WTC11 (cell line): ENCODE results near the gene SLC35F1. TPM values are rescaled to one million over a fixed set of nuclear protein-coding genes. Genes with fewer than 3 reads are reported as not detected.

Experiments used
- ATAC-seq: fragments of 200-7000 bp; cut with Tn5 transposase; 2 replicates; pipeline ENCODE4 v1.10.0; 2021; ENCODE audit warnings: mild to moderate bottlenecking, moderate library complexity
- CTCF ChIA-PET: fragments of 300-600 bp; sonication (Branson Sonifier 250); formaldehyde crosslinking; loops from one replicate; lab custom pipeline; 2021; ENCODE audit warnings: antibody characterized with exemption; lab: Charles Lee
- POLR2A ChIA-PET: fragments of 350-600 bp; sonication (Branson Sonifier 250); formaldehyde crosslinking; loops from one replicate; lab custom pipeline; 2021; ENCODE audit warnings: antibody characterized with exemption; lab: Charles Lee
- DNase-seq: peaks from one replicate; pipeline ENCODE4 v3.0.0; 2021; ENCODE audit warnings: low spot score
- H3K27ac Mint-ChIP-seq: 2 replicates; pipeline ENCODE4 v1.8.0; 2021; ENCODE audit warnings: mixed read lengths
- H3K27me3 Mint-ChIP-seq: 2 replicates; pipeline ENCODE4 v1.8.0; 2021; ENCODE audit warnings: low read depth, mild to moderate bottlenecking, moderate library complexity, mixed read lengths
- H3K36me3 Mint-ChIP-seq: 2 replicates; pipeline ENCODE4 v1.8.0; 2021; ENCODE audit warnings: mixed read lengths
- H3K4me1 Mint-ChIP-seq: 2 replicates; pipeline ENCODE4 v1.8.0; 2022; ENCODE audit warnings: mixed read lengths
- H3K4me3 Mint-ChIP-seq: 2 replicates; pipeline ENCODE4 v1.8.0; 2021; ENCODE audit warnings: mild to moderate bottlenecking, moderate library complexity, mixed read lengths
- H3K9me3 Mint-ChIP-seq: 2 replicates; pipeline ENCODE4 v1.8.0; 2021; ENCODE audit warnings: mixed read lengths
- ARID4B ChIP-seq: sonication (generic); formaldehyde crosslinking; IDR thresholded peaks from 2 replicates; pipeline ENCODE4 v1.8.0; 2023; ENCODE audit warnings: missing genetic modification reagents, mild to moderate bottlenecking, borderline replicate concordance
- ATF1 ChIP-seq: sonication (generic); formaldehyde crosslinking; IDR thresholded peaks from 2 replicates; pipeline ENCODE4 v1.8.1; 2023; ENCODE audit warnings: mild to moderate bottlenecking, moderate library complexity, missing genetic modification reagents
- E2F4 ChIP-seq: sonication (generic); formaldehyde crosslinking; IDR thresholded peaks from 2 replicates; pipeline ENCODE4 v1.8.1; 2022; ENCODE audit warnings: low read depth, mild to moderate bottlenecking, moderate library complexity, missing genetic modification reagents, borderline replicate concordance
- ELF4 ChIP-seq: sonication (generic); formaldehyde crosslinking; IDR thresholded peaks from 2 replicates; pipeline ENCODE4 v1.8.1; 2022; ENCODE audit warnings: low read depth, mild to moderate bottlenecking, moderate library complexity, missing genetic modification reagents
- EMX1 ChIP-seq: fragments of 250-450 bp; sonication (Bioruptor Pico); IDR thresholded peaks from 2 replicates; pipeline ENCODE4 v1.8.0; 2021; ENCODE audit warnings: mild to moderate bottlenecking
- ESRRA ChIP-seq: sonication (generic); formaldehyde crosslinking; IDR thresholded peaks from 2 replicates; pipeline ENCODE4 v1.8.1; 2022; ENCODE audit warnings: mild to moderate bottlenecking, missing genetic modification reagents, borderline replicate concordance
- ETV6 ChIP-seq: sonication (generic); formaldehyde crosslinking; IDR thresholded peaks from 2 replicates; pipeline ENCODE4 v1.8.1; 2022; ENCODE audit warnings: mild to moderate bottlenecking, missing genetic modification reagents
- HMGXB4 ChIP-seq: sonication (generic); formaldehyde crosslinking; IDR thresholded peaks from 2 replicates; pipeline ENCODE4 v1.8.1; 2023; ENCODE audit warnings: mild to moderate bottlenecking, moderate library complexity, missing genetic modification reagents
- IRF2 ChIP-seq: sonication (generic); formaldehyde crosslinking; IDR thresholded peaks from 2 replicates; pipeline ENCODE4 v1.8.0; 2022; ENCODE audit warnings: low read depth, missing genetic modification reagents, borderline replicate concordance
- MAX ChIP-seq: sonication (generic); formaldehyde crosslinking; IDR thresholded peaks from 2 replicates; pipeline ENCODE4 v1.8.0; 2022; ENCODE audit warnings: mild to moderate bottlenecking, missing genetic modification reagents
- MLX ChIP-seq: sonication (generic); formaldehyde crosslinking; IDR thresholded peaks from 2 replicates; pipeline ENCODE4 v1.8.1; 2023; ENCODE audit warnings: mild to moderate bottlenecking, missing genetic modification reagents, moderate library complexity
- NFE2L1 ChIP-seq: sonication (generic); formaldehyde crosslinking; IDR thresholded peaks from 2 replicates; pipeline ENCODE4 v1.8.1; 2023; ENCODE audit warnings: missing genetic modification reagents
- OVOL2 ChIP-seq: fragments of 250-450 bp; sonication (Bioruptor Pico); IDR thresholded peaks from 2 replicates; pipeline ENCODE4 v1.9.0; 2021; ENCODE audit warnings: mild to moderate bottlenecking, borderline replicate concordance
- RORB ChIP-seq: fragments of 250-450 bp; sonication (Bioruptor Pico); IDR thresholded peaks from 2 replicates; pipeline ENCODE4 v1.9.0; 2021; ENCODE audit warnings: mild to moderate bottlenecking
- SMAD3 ChIP-seq: sonication (generic); formaldehyde crosslinking; IDR thresholded peaks from 2 replicates; pipeline ENCODE4 v1.8.0; 2022; ENCODE audit warnings: missing genetic modification reagents, mild to moderate bottlenecking, borderline replicate concordance
- STAT6 ChIP-seq: sonication (generic); formaldehyde crosslinking; conservative IDR thresholded peaks from 2 replicates; pipeline ENCODE4 v1.8.1; 2023; ENCODE audit warnings: mild to moderate bottlenecking, low read depth, missing genetic modification reagents, moderate library complexity
- USF1 ChIP-seq: sonication (generic); formaldehyde crosslinking; IDR thresholded peaks from 2 replicates; pipeline ENCODE4 v1.8.0; 2022; ENCODE audit warnings: mild to moderate bottlenecking, missing genetic modification reagents
- ZBTB43 ChIP-seq: sonication (generic); formaldehyde crosslinking; IDR thresholded peaks from 2 replicates; pipeline ENCODE4 v1.8.1; 2023; ENCODE audit warnings: mild to moderate bottlenecking, missing genetic modification reagents
- ZNF121 ChIP-seq: sonication (generic); formaldehyde crosslinking; IDR thresholded peaks from 2 replicates; pipeline ENCODE4 v1.8.0; 2023; ENCODE audit warnings: missing genetic modification reagents
- ZNF138 ChIP-seq: sonication (generic); formaldehyde crosslinking; conservative IDR thresholded peaks from 2 replicates; pipeline ENCODE4 v1.8.1; 2022; ENCODE audit warnings: mild to moderate bottlenecking, moderate library complexity, missing genetic modification reagents
- ZNF671 ChIP-seq: fragments of 250-450 bp; sonication (Bioruptor Pico); IDR thresholded peaks from 2 replicates; pipeline ENCODE4 v1.8.0; 2021; ENCODE audit warnings: mild to moderate bottlenecking
- total RNA-seq: library from RNA; stranded (reverse); gene quantifications from 3 replicates; pipeline ENCODE4 v1.2.3, GENCODE V29; 2021

The SLC35F1 gene
- total RNA-seq, 1 experiment from 2014 or later: 11.0 TPM

- TF ChIP-seq ARID4B (CRISPR knock-in tag) (no peak), USF1 (CRISPR knock-in tag) (no peak), ZNF121 (CRISPR knock-in tag) (no peak), MLX (CRISPR knock-in tag) (no peak), ZNF671 (no peak), ZNF138 (CRISPR knock-in tag) (no peak), E2F4 (no peak), ETV6 (no peak), ATF1 (CRISPR knock-in tag) (no peak; the same call in 1 of the 2 replicates), HMGXB4 (CRISPR knock-in tag) (peak; percentile 67; the same call in 1 of the 2 replicates), SMAD3 (CRISPR knock-in tag) (no peak), ELF4 (CRISPR knock-in tag) (0 out of 2 replicates have a peak, but pooled peaks have one; percentile 10), ESRRA (CRISPR knock-in tag) (peak; percentile 1; the same call in 1 of the 2 replicates)
- TF ChIP-seq, all 79 proteins: peak for 4
Measured at GRCh38 chr6:117907601-117908245, 659 bp downstream of the SLC35F1 start (continued).

- Mint-ChIP-seq H3K27me3 (peaks cover 40% of the 10 kb centered on the region), H3K36me3 (no peaks in the 10 kb centered on the region), H3K27ac (no peak overlapping the region), H3K4me3 (peak overlapping the region; percentile 83), H3K9me3 (no peaks in the 10 kb centered on the region), H3K4me1 (peaks cover 19% of the 10 kb centered on the region)
- DNase-seq: peak; percentile 50
- POLR2A ChIA-PET: interaction anchor here (1.0 kb wide), 1 partner anchor 12 kb away, joined by 5 read pairs; no protein-coding TSS in a partner anchor
- CTCF ChIA-PET: interaction anchor here (1.0 to 1.5 kb wide), 4 partner anchors 12 to 68 kb away, joined by 3 to 8 read pairs (median 3); no protein-coding TSS in a partner anchor
- peak; percentile 16 for ATAC-seq
- TF ChIP-seq ZNF671: no peak
- TF ChIP-seq NFE2L1 (CRISPR knock-in tag): no peak
- TF ChIP-seq MAX: peak; percentile 81
- no peak for TF ChIP-seq EMX1
- peak; percentile 67; the same call in 1 of the 2 replicates for TF ChIP-seq ZBTB43
- TF ChIP-seq IRF2 (CRISPR knock-in tag): no peak
- no peak for TF ChIP-seq OVOL2 (CRISPR knock-in tag)
- no peak for TF ChIP-seq ELF4 (CRISPR knock-in tag)
- TF ChIP-seq RORB (CRISPR knock-in tag): no peak
- TF ChIP-seq STAT6 (CRISPR knock-in tag): no peak
Measured at GRCh38 chr6:117908246-117909068, 1.4 kb downstream of the SLC35F1 start.
